ENCODE results near the gene ACSM6. TPM values are rescaled to one million over a fixed set of nuclear protein-coding genes. Genes with fewer than 3 reads are reported as not detected.

ACSM6 gene
- total and polyA plus RNA-seq, 2 experiments from 2014 or later, result 0.10 TPM; not detected in 1

- TF ChIP-seq EZH2 (IDR thresholded peaks at IDR 0.05; ENCODE audit: borderline replicate concordance) (no peak), EZH2phosphoT487 (IDR thresholded peaks at IDR 0.05; ENCODE audit: low read depth, severe bottlenecking, unreplicated experiment) (no peak), CTCF (IDR thresholded peaks at IDR 0.05; ENCODE audit: poor library complexity) (no peak)
These were observed 15.6 kb downstream of the ACSM6 start for GRCh38 chr10:95209509-95210127.

GRCh38 chr10:95211606-95212279 lies 17.7 kb downstream of the ACSM6 start:
- WGBS (ENCODE audit: low lambda C conversion rate, missing lambda C conversion rate), result 92% methylated on average over 3 of the region's 3 CpGs
- H3K27ac ChIP-seq, result no peak overlapping the region

More at GRCh38 chr10:95209509-95210127, 15.6 kb downstream of the ACSM6 start:
- Histone ChIP-seq H3K79me2 (no peaks in the 10 kb centered on the region), H3K9me3 (ENCODE audit: low read depth) (no peaks in the 10 kb centered on the region), H3K4me2 (no peak overlapping the region), H3K27me3 (no peaks in the 10 kb centered on the region), H2AFZ (no peak overlapping the region), H3K4me3 (no peak overlapping the region), H3K36me3 (replicated peaks; ENCODE audit: insufficient read depth, low read depth) (no peaks in the 10 kb centered on the region), H3K4me1 (ENCODE audit: insufficient read depth) (no peaks in the 10 kb centered on the region), H3K9me2 (replicated peaks; ENCODE audit: insufficient read depth) (no peaks in the 10 kb centered on the region), H3K27ac (no peak overlapping the region), H4K20me1 (ENCODE audit: insufficient read depth, poor library complexity, severe bottlenecking) (no peaks in the 10 kb centered on the region)
- 97% methylated on average over 6 of the region's 6 CpGs for WGBS (ENCODE audit: low lambda C conversion rate, missing lambda C conversion rate)
- DNase-seq (ENCODE audit: low spot score), result no peak

GRCh38 chr10:95214369-95214768 lies 20.3 kb downstream of the ACSM6 start:
- no peak overlapping the region for H3K4me2 ChIP-seq
- H3K4me3 ChIP-seq, result no peak overlapping the region
- no peak overlapping the region for H2AFZ ChIP-seq
- no peaks in the 10 kb centered on the region for H3K9me2 ChIP-seq (replicated peaks; ENCODE audit: insufficient read depth)
- no peaks in the 10 kb centered on the region for H3K27me3 ChIP-seq
- DNase-seq (ENCODE audit: low spot score), result no peak
- no peak for TF ChIP-seq CTCF (IDR thresholded peaks at IDR 0.05; ENCODE audit: poor library complexity)
- TF ChIP-seq EZH2phosphoT487 (IDR thresholded peaks at IDR 0.05; ENCODE audit: low read depth, severe bottlenecking, unreplicated experiment), result no peak
- no peak for TF ChIP-seq EZH2 (IDR thresholded peaks at IDR 0.05; ENCODE audit: borderline replicate concordance)
- no peaks in the 10 kb centered on the region for H3K36me3 ChIP-seq (replicated peaks; ENCODE audit: insufficient read depth, low read depth)
- no peaks in the 10 kb centered on the region for H4K20me1 ChIP-seq (ENCODE audit: insufficient read depth, poor library complexity, severe bottlenecking)
- no peaks in the 10 kb centered on the region for H3K9me3 ChIP-seq (ENCODE audit: low read depth)
- 74% methylated on average over 2 of the region's 2 CpGs for WGBS (ENCODE audit: low lambda C conversion rate, missing lambda C conversion rate)
- no peak overlapping the region for H3K27ac ChIP-seq
- H3K4me1 ChIP-seq (ENCODE audit: insufficient read depth), result no peaks in the 10 kb centered on the region
- no peaks in the 10 kb centered on the region for H3K79me2 ChIP-seq

More at GRCh38 chr10:95211606-95212279, 17.7 kb downstream of the ACSM6 start:
- Histone ChIP-seq H4K20me1 (ENCODE audit: insufficient read depth, poor library complexity, severe bottlenecking) (no peaks in the 10 kb centered on the region), H3K4me3 (no peak overlapping the region), H3K27me3 (no peaks in the 10 kb centered on the region), H3K79me2 (no peaks in the 10 kb centered on the region), H3K9me3 (ENCODE audit: low read depth) (no peaks in the 10 kb centered on the region), H2AFZ (no peak overlapping the region), H3K4me2 (no peak overlapping the region), H3K9me2 (replicated peaks; ENCODE audit: insufficient read depth) (no peaks in the 10 kb centered on the region), H3K36me3 (replicated peaks; ENCODE audit: insufficient read depth, low read depth) (no peaks in the 10 kb centered on the region), H3K4me1 (ENCODE audit: insufficient read depth) (no peaks in the 10 kb centered on the region)
- no peak for DNase-seq (ENCODE audit: low spot score)
- TF ChIP-seq EZH2 (IDR thresholded peaks at IDR 0.05; ENCODE audit: borderline replicate concordance) (no peak), CTCF (IDR thresholded peaks at IDR 0.05; ENCODE audit: poor library complexity) (no peak), EZH2phosphoT487 (IDR thresholded peaks at IDR 0.05; ENCODE audit: low read depth, severe bottlenecking, unreplicated experiment) (no peak)

Data from hepatocyte (in vitro differentiated cells).